HG03565 (cell line): ENCODE results near the gene GOLGA6B.
A peak's percentile ranks its signal among the peaks of the same experiment; 100 is the strongest.
"Not testable (repeated sequence)": the region's sequence is repeated elsewhere in the genome, so short reads cannot be mapped to it uniquely, and the experiment has no call there.

Source experiments
- ATAC-seq: cut with Tn5 transposase; IDR thresholded peaks from one replicate; pipeline ENCODE4 v1.9.1; 2021; ENCODE audit warnings: mild to moderate bottlenecking, moderate library complexity; ENCODE audit not compliant: unreplicated experiment

GOLGA6B gene

GRCh38 chr15:72663931-72664330, 9.4 kb downstream of the GOLGA6B start:
- ATAC-seq, result not testable (repeated sequence)

GRCh38 chr15:72665706-72666105, 11.2 kb downstream of the GOLGA6B start:
- ATAC-seq, result not testable (repeated sequence)

DNA sequence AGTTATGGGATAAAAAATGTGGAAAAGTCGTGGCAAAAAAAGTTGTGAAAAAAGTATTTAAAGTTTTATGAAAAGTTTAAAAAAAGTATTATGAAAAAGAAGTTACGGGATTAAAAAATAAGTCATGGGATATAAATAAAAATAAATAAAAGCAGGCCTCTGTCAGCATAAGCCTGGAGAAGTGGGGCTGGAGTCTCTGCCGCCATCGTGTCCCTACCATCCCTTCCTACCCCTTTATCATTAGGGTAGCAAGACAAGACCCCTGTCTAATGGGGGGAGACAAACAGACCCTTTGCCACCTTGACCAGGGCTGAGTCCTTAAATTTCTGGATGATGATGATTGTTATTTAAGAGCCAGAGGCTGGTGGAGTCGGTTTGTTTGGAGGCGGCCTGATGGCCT, 15.3 kb downstream of the GOLGA6B start:
- ATAC-seq, result not testable (repeated sequence)

DNA sequence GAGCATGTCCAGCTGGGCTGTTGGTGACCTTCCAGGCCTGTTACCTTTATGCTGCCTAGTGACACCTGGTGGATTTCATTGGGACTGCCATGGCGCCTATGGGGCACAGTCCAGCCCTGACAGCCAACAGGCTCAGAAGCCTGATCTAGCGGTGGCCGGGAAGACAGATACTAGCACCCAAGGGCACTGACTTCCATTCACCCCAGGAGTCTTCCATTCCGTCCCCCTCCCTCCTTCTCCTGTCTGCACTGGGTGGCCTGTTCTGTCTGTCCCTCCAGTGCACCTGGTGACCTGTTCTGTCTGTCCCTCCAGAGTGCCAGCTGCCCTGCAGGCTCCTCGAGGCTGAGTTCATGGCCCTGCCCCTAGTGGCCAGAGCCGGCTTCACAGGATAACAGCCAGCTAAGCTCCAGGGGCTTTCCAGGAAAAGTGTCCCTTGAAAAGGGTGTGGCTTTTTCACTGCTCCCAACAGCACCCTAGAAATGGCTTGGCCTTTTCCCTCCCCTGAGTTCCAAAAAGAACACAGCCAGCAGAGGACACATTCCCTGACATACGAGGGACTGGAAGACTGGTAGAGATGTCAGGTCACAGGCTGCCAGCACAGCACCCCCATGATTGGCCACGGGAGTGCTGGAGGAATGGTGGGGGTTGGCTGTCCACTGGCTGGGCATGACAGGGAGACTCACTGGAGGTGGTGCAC, 16.3 kb downstream of the GOLGA6B start:
- ATAC-seq, result peak; percentile 64

DNA sequence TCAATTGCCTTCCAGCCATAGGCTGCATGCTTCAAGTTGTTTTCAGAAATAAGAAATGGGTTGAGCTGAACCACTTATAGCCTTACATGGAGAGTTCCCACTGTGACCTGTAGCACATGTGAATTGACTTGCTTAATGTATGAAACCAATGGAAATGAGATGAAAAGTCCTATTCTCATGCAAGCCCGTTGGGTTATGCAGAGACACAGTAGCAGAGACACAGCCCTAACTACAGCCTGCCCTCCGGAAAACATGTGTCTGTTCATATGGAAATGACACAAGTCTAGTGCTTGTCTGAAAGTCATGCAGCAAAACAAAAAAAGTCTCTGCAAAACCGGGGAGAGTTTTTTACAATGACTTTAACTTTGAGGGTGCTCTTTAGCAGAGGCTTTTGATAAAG, 17.0 kb downstream of the GOLGA6B start:
- no peak for ATAC-seq

- ATAC-seq, result no peak
These were observed 22.3 kb downstream of the GOLGA6B start for GRCh38 chr15:72676838-72677237.

GRCh38 chr15:72680931-72681330, 26.4 kb downstream of the GOLGA6B start:
- ATAC-seq, result no peak

DNA sequence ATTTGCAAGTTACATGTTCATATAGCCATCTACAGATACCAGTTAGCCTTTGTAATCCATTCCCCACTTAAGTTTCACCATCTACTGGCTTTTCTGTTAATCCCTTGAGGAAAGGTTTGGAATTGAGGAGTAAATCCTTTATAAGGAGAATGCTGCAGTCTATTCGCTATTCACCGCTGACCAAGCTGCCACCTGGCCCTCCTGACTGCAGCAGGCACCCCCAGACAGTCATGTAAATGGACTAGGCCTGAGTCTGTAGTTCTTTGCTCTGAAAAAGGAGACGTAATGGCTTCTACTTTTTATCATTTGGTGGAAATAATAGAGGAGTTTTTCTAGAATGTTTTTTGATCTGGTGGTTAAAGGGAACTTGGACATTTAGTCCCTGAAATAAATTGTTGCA, 28.3 kb downstream of the GOLGA6B start:
- no peak for ATAC-seq

DNA sequence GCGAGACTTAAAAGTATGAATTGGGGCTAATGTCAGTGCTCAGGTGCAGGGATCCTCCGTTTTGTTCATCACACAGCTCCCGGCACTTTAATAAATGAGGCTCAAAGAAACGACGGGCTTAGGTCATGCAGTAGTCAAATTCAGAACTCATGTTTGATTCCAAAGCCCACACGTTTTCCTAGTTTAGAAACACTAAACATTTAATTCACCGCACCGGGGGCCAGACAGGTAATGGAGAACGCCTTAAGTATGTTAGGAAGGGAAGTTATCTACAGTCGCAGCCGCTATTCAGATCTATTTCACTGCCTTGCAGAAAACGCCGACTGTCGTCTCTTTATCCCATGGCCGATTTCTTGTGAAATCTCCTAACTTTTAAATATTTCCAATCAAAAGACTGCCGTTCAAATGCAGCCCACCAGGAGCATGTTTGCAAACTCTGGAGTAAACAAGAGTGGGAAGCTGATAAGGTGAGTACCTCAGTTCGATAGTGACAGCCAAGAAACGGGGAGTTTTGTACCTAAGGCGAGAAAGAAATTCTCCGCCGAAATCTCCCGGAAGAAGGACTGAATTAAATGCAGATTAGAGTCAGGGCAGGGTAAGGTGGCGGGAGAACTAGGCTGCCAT, 30.9 kb downstream of the GOLGA6B start:
- ATAC-seq, result no peak

DNA sequence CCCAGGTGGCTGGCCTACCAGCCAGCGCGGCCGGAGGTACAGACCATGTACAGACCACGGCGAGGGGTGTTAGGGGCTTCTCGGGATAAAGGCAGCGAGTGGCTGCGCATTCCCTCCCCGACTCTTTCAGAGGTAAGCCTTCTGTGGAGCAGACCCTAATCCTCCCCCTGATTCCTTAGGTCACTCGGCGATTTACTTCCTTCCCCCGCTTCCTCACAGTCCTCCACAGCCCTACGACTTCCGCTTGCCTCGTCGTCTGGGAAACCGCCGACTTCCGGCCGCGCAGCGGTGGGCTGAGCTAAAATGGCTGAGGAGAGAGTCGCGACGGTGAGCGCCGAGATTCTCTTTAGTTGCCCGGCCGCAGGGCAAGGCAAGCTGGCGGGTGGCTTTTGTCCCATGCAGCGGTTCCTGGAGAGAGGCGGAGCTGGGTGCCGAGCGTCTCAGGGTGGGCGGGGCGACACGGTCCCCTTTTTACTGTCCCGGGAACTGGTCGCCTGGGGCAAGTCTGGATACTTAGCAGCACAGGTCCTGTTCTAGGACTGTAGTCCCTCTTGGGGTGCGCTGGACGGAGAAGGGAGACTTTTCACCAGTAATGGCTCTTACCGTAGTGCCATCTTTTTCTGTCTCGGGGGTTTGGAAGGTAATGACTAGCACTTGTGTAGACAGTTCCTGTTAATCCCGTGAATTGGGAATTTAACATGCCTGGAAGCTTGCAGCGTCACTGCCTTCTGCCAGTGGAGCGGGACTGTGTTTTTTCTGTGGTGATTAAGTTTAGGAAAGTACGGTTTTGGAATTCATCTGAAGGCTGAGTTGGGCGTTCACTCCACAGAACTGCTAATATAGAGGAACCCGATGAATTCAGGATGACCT, 31.7 kb downstream of the GOLGA6B start, which contains the start of the genes BBS4 and HIGD2B:
Gene BBS4 (plus strand): TSS at position 283 of the 870 bp plus-strand sequence. CDS start 21 bp downstream, at position 304.
Gene HIGD2B (minus strand): TSS at position 258 of the 870 bp plus-strand sequence. CDS start 9,808 bp downstream, outside the sequence.
- peak; percentile 81 for ATAC-seq

GRCh38 chr15:72688697-72689096, 34.2 kb downstream of the GOLGA6B start:
- ATAC-seq, result no peak

GRCh38 chr15:72690938-72691337, 36.4 kb downstream of the GOLGA6B start:
- no peak for ATAC-seq

GRCh38 chr15:72698938-72699337, 44.4 kb downstream of the GOLGA6B start:
- ATAC-seq, result no peak

DNA sequence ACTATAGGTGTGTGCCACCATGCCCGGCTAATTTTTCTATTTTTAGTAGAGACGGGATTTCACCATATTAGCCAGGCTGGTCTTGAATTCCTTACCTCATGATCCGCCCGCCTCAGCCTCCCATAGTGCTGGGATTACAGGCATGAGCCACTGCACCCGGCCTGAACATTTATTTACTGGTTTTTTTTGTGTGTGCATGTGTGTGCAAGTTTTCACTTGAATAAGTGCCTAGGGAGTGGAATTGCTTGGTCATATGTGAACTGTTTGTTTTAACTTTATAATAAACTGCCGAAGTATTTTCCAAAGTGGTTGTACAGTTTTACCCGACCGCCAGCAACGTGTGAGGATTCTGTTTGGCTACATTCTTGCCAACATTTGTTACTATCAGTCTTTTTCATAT, 45.6 kb downstream of the GOLGA6B start:
- no peak for ATAC-seq

- no peak for ATAC-seq
These were observed 51.8 kb downstream of the GOLGA6B start for GRCh38 chr15:72706266-72706665.

GRCh38 chr15:72708551-72709303, 54.2 kb downstream of the GOLGA6B start:
- ATAC-seq, result not testable (repeated sequence)
